HCT116 (cell line): ENCODE data around the gene LRFN2. TPM values are rescaled to one million over a fixed set of nuclear protein-coding genes. Genes with fewer than 3 reads are reported as not detected.

Experiments
- ATAC-seq: fragments of 200-7000 bp; cut with Tn5 transposase; 2 replicates; pipeline ENCODE4 v1.9.1; 2020; ENCODE audit warnings: mild to moderate bottlenecking, moderate library complexity
- BruUV-seq: library from RNA; stranded (reverse); fragments of 400-500 nt; replicated peaks from 2 replicates; lab custom pipeline; 2021; lab: Mats Ljungman, UMichigan
- CTCF ChIA-PET: fragments of 300-600 bp; sonication (Branson Sonifier 250); formaldehyde crosslinking; loops from one replicate; lab custom pipeline; 2021; ENCODE audit warnings: antibody characterized with exemption; lab: Charles Lee
- POLR2A ChIA-PET: fragments of 300-600, 350-600 bp; sonication (Branson Sonifier 250); formaldehyde crosslinking; loops from one replicate; lab custom pipeline; 2021; ENCODE audit warnings: antibody characterized with exemption; lab: Charles Lee
- RAD21 ChIA-PET, 2 experiments: fragments of 300-600 bp; sonication (Branson Sonifier 250); formaldehyde crosslinking; loops; one replicate each; lab custom pipeline; 2023; ENCODE audit warnings: low total read pairs in 2 of 2; ENCODE audit not compliant: uncharacterized antibody in 2 of 2, unreplicated experiment in 2 of 2, low non-redundant PET in 1 of 2; lab: Charles Lee
- DNase-seq: peaks from one replicate; pipeline ENCODE4 v3.0.0-alpha.2; 2010; ENCODE audit warnings: low read depth, low spot score
- H2AFZ ChIP-seq: fragments of 200-600 bp; shearing (Covaris generic), sonication (generic); 2 replicates; pipeline ENCODE4 v1.6.1; 2017; ENCODE audit warnings: low read depth, mixed run types, mixed read lengths, antibody characterized with exemption, low read length; ENCODE audit not compliant: poor library complexity, severe bottlenecking
- H3K27ac ChIP-seq: 2 replicates; pipeline ENCODE4 v1.5.1; 2012; ENCODE audit warnings: low read depth, low read length
- H3K27me3 ChIP-seq: fragments of 200-600 bp; sonication (generic); 2 replicates; pipeline ENCODE4 v1.6.1; 2016; ENCODE audit warnings: mixed run types, low read length, mixed read lengths; ENCODE audit not compliant: insufficient read depth
- H3K36me3 ChIP-seq, 2 experiments: fragments of 200-500 bp in 1 of 2; fragments of 200-600 bp in 1 of 2; sonication (Bioruptor generic) in 1 of 2; sonication (generic) in 1 of 2; 2 replicates each; pipeline versions ENCODE4 v1.5.1 to v1.6.1; 2014 to 2016; ENCODE audit warnings: low read length in 2 of 2, inconsistent platforms in 1 of 2, mixed read lengths in 1 of 2, mixed run types in 1 of 2; ENCODE audit not compliant: insufficient read depth in 2 of 2, control insufficient read depth in 1 of 2
- H3K4me1 ChIP-seq, 2 experiments: fragments of 200-600 bp in 1 of 2; sonication (generic) in 1 of 2; 2 replicates each; pipeline versions ENCODE4 v1.5.1 to v1.6.1; 2012 to 2017; ENCODE audit warnings: low read length in 2 of 2, inconsistent platforms in 1 of 2, mild to moderate bottlenecking in 1 of 2, mixed read lengths in 1 of 2, mixed run types in 1 of 2, moderate library complexity in 1 of 2; ENCODE audit not compliant: insufficient read depth in 2 of 2, control insufficient read depth in 1 of 2
- H3K4me2 ChIP-seq: fragments of 200-600 bp; sonication (generic); 2 replicates; pipeline ENCODE4 v1.6.1; 2017; ENCODE audit warnings: mixed run types, low read length, mixed read lengths
- H3K4me3 ChIP-seq, 2 experiments: fragments of 200-600 bp in 1 of 2; sonication (generic) in 1 of 2; replicated peaks in 1 of 2; 2 replicates each; pipeline ENCODE4 v1.5.1; 2011 to 2016; ENCODE audit warnings: low read length in 2 of 2, control low read depth in 1 of 2, low read depth in 1 of 2, mild to moderate bottlenecking in 1 of 2, mixed read lengths in 1 of 2, mixed run types in 1 of 2
- H3K79me2 ChIP-seq: fragments of 200-600 bp; sonication (generic); 2 replicates; pipeline ENCODE4 v1.6.1; 2017; ENCODE audit warnings: mild to moderate bottlenecking, mixed run types, low read length, moderate library complexity, mixed read lengths; ENCODE audit not compliant: insufficient read depth
- H3K9ac ChIP-seq: fragments of 200-600 bp; sonication (generic); 2 replicates; pipeline ENCODE4 v1.6.1; 2016; ENCODE audit warnings: low read length, mixed read lengths
- H3K9me2 ChIP-seq: fragments of 200-600 bp; sonication (generic), shearing (Covaris generic); 2 replicates; pipeline ENCODE4 v1.6.1; 2017; ENCODE audit warnings: mixed run types, mild to moderate bottlenecking, moderate library complexity; ENCODE audit not compliant: insufficient read depth
- H3K9me3 ChIP-seq, 2 experiments: fragments of 200-500 bp in 1 of 2; fragments of 200-600 bp in 1 of 2; sonication (Bioruptor generic) in 1 of 2; sonication (generic) in 1 of 2; 2 replicates each; pipeline ENCODE4 v1.6.1; 2014 to 2017; ENCODE audit warnings: low read length in 2 of 2, mixed read lengths in 2 of 2, inconsistent platforms in 1 of 2, low read depth in 1 of 2, mild to moderate bottlenecking in 1 of 2, mixed run types in 1 of 2, moderate library complexity in 1 of 2; ENCODE audit not compliant: control insufficient read depth in 1 of 2, insufficient read depth in 1 of 2
- H4K20me1 ChIP-seq: fragments of 200-600 bp; sonication (generic), shearing (Covaris generic); 2 replicates; pipeline ENCODE4 v1.6.1; 2017; ENCODE audit warnings: mixed run types, mild to moderate bottlenecking, moderate library complexity; ENCODE audit not compliant: insufficient read depth
- CBX3 ChIP-seq: IDR thresholded peaks from 2 replicates; pipeline ENCODE4 v1.6.1; 2012; ENCODE audit warnings: low read depth
- RAD21 ChIP-seq: IDR thresholded peaks from 2 replicates; pipeline ENCODE4 v1.6.1; 2012; ENCODE audit warnings: low read depth, mild to moderate bottlenecking
- REST ChIP-seq: IDR thresholded peaks from 2 replicates; pipeline ENCODE4 v1.6.1; 2012; ENCODE audit warnings: low read depth
- SIN3A ChIP-seq: IDR thresholded peaks from 2 replicates; pipeline ENCODE4 v1.6.1; 2012; ENCODE audit warnings: low read depth
- ZFX ChIP-seq: fragments of 450-650 bp; IDR thresholded peaks from 2 replicates; pipeline ENCODE4 v1.6.1; 2017
- ZNF274 ChIP-seq: fragments of 200-500 bp; sonication (Bioruptor generic); IDR thresholded peaks from 2 replicates; pipeline ENCODE4 v1.6.1; 2014; ENCODE audit warnings: mild to moderate bottlenecking, low read depth, low read length, inconsistent platforms
- intact Hi-C: fragments of 100-400 bp; cut with micrococcal nuclease; formaldehyde crosslinking; loops from 2 replicates; pipeline ENCODE4 v1.10.0; 2022
- total RNA-seq: library from RNA; stranded (reverse); gene quantifications from one replicate; pipeline ENCODE4 v1.2.1, GENCODE V29; 2021; ENCODE audit not compliant: unreplicated experiment
- TF ChIP-seq, protein P1 (sequence below): IDR thresholded peaks from 2 replicates; pipeline ENCODE4 v1.6.1; 2011; ENCODE audit warnings: mild to moderate bottlenecking, low read length, moderate library complexity; ENCODE audit not compliant: insufficient replicate concordance; ENCODE audit errors: extremely low read depth

LRFN2 gene
- total RNA-seq, 1 experiment from 2014 or later: not detected

- DNase-seq (no peak), ATAC-seq (no peak)
Measured at GRCh38 chr6:40344566-40345167, 242.5 kb downstream of the LRFN2 start.

More at GRCh38 chr6:40344566-40345167, 242.5 kb downstream of the LRFN2 start:
- Histone ChIP-seq H3K79me2 (no peaks in the 10 kb centered on the region), H3K4me1 (no peaks in the 10 kb centered on the region), H3K9me3 (no peaks in the 10 kb centered on the region), H3K36me3 (no peaks in the 10 kb centered on the region), H4K20me1 (no peaks in the 10 kb centered on the region), H3K9ac (no peak overlapping the region), H3K27ac (no peak overlapping the region), H2AFZ (no peak overlapping the region), H3K9me2 (no peaks in the 10 kb centered on the region), H3K4me3 (no peak overlapping the region), H3K27me3 (peaks cover 26% of the 10 kb centered on the region), H3K4me2 (no peak overlapping the region)
- POLR2A ChIA-PET: no interaction called here
- CTCF ChIA-PET: interaction anchor here (1.1 kb wide), 1 partner anchor 16 kb away, joined by 4 read pairs; no protein-coding TSS in a partner anchor
- no TSS peak for BruUV-seq
- intact Hi-C loops: no loop called here
- RAD21 ChIA-PET: no interaction called here
- no peak for TF ChIP-seq ZFX
- TF ChIP-seq RAD21: no peak
- TF ChIP-seq REST: no peak
- TF ChIP-seq ZNF274: no peak
- TF ChIP-seq, protein P1, sequence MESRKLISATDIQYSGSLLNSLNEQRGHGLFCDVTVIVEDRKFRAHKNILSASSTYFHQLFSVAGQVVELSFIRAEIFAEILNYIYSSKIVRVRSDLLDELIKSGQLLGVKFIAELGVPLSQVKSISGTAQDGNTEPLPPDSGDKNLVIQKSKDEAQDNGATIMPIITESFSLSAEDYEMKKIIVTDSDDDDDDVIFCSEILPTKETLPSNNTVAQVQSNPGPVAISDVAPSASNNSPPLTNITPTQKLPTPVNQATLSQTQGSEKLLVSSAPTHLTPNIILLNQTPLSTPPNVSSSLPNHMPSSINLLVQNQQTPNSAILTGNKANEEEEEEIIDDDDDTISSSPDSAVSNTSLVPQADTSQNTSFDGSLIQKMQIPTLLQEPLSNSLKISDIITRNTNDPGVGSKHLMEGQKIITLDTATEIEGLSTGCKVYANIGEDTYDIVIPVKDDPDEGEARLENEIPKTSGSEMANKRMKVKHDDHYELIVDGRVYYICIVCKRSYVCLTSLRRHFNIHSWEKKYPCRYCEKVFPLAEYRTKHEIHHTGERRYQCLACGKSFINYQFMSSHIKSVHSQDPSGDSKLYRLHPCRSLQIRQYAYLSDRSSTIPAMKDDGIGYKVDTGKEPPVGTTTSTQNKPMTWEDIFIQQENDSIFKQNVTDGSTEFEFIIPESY: no peak
- TF ChIP-seq SIN3A: no peak
- TF ChIP-seq CBX3: no peak
